Caco-2 (cell line): ENCODE measurements around the gene LILRB1. TPM values are rescaled to one million over a fixed set of nuclear protein-coding genes. Genes with fewer than 3 reads are reported as not detected.

Experiments
- BruUV-seq: library from RNA; stranded (reverse); fragments of 400-500 nt; replicated peaks from 2 replicates; lab custom pipeline; 2021; lab: Mats Ljungman, UMichigan
- CTCF ChIA-PET: fragments of 300-600 bp; sonication (Branson Sonifier 250); formaldehyde crosslinking; loops from one replicate; lab custom pipeline; 2022; ENCODE audit warnings: antibody characterized with exemption; lab: Charles Lee
- POLR2A ChIA-PET: fragments of 300-600 bp; sonication (Branson Sonifier 250); formaldehyde crosslinking; loops from one replicate; lab custom pipeline; 2022; ENCODE audit warnings: antibody characterized with exemption; lab: Charles Lee
- DNase-seq, 2 experiments: peaks; one replicate each; pipeline versions ENCODE4 v3.0.0 to v3.0.0-alpha.2; 2020 to 2022
- H3K27me3 ChIP-seq: replicated peaks from 2 replicates; pipeline ENCODE4 v1.6.0; 2011; ENCODE audit warnings: low read length; ENCODE audit not compliant: control insufficient read depth, insufficient read depth
- H3K36me3 ChIP-seq: 2 replicates; pipeline ENCODE4 v1.5.1; 2011; ENCODE audit warnings: low read length; ENCODE audit not compliant: control insufficient read depth, insufficient read depth
- H3K4me1 ChIP-seq: fragments of 250-450 bp; sonication (Bioruptor Pico); 2 replicates; pipeline ENCODE4 v1.5.1; 2020; ENCODE audit warnings: mild to moderate bottlenecking
- H3K4me3 ChIP-seq: 2 replicates; pipeline ENCODE4 v1.5.1; 2011; ENCODE audit warnings: low read depth, mild to moderate bottlenecking, control low read depth, low read length
- H3K9me3 ChIP-seq: fragments of 250-450 bp; sonication (Bioruptor Pico); 2 replicates; pipeline ENCODE4 v1.5.1; 2020; ENCODE audit warnings: mild to moderate bottlenecking, moderate library complexity
- H3K27ac Mint-ChIP-seq: one replicate; pipeline ENCODE4 v1.8.0; 2022; ENCODE audit warnings: mixed read lengths; ENCODE audit not compliant: unreplicated experiment
- H3K27me3 Mint-ChIP-seq: one replicate; pipeline ENCODE4 v1.8.0; 2022; ENCODE audit warnings: mixed read lengths; ENCODE audit not compliant: insufficient read depth, unreplicated experiment
- H3K36me3 Mint-ChIP-seq: one replicate; pipeline ENCODE4 v1.8.0; 2022; ENCODE audit warnings: mild to moderate bottlenecking, mixed read lengths; ENCODE audit not compliant: insufficient read depth, unreplicated experiment
- H3K4me1 Mint-ChIP-seq: one replicate; pipeline ENCODE4 v1.8.0; 2022; ENCODE audit warnings: low read depth, mixed read lengths; ENCODE audit not compliant: unreplicated experiment
- H3K4me3 Mint-ChIP-seq: one replicate; pipeline ENCODE4 v1.8.0; 2022; ENCODE audit warnings: mild to moderate bottlenecking, moderate library complexity, mixed read lengths; ENCODE audit not compliant: unreplicated experiment
- H3K9me3 Mint-ChIP-seq: one replicate; pipeline ENCODE4 v1.8.0; 2022; ENCODE audit warnings: mixed read lengths; ENCODE audit not compliant: unreplicated experiment
- intact Hi-C: fragments of 100-400 bp; cut with micrococcal nuclease; formaldehyde crosslinking; loops from one replicate; pipeline ENCODE4 v1.10.0; 2022; ENCODE audit not compliant: unreplicated experiment
- total RNA-seq: library from RNA; stranded (reverse); gene quantifications from 2 replicates; pipeline ENCODE4 v1.2.3, GENCODE V29; 2022
- TF ChIP-seq, protein P1 (sequence below), 2 experiments: fragments of 200-600 bp in 1 of 2; IDR thresholded peaks; 1 replicate in 1 of 2; 2 replicates in 1 of 2; pipeline versions ENCODE4 v1.5.1 to v1.8.0; 2011 to 2022; ENCODE audit warnings: antibody characterized with exemption in 1 of 2, control low read depth in 1 of 2, inconsistent platforms in 1 of 2, low read depth in 1 of 2, low read length in 1 of 2, mild to moderate bottlenecking in 1 of 2, moderate library complexity in 1 of 2; ENCODE audit not compliant: insufficient read depth in 1 of 2, severe bottlenecking in 1 of 2, unreplicated experiment in 1 of 2

LILRB1 gene
- total RNA-seq, 1 experiment from 2014 or later: not detected

- peaks cover 11% of the 10 kb centered on the region for H3K27me3 Mint-ChIP-seq
Observed at GRCh38 chr19:54606230-54606629, 24.1 kb upstream of the LILRB1 start.

GRCh38 chr19:54606891-54607784 is 23.1 kb upstream of the LILRB1 start:
- Mint-ChIP-seq H3K4me3 (no peak overlapping the region), H3K27ac (no peak overlapping the region), H3K27me3 (peaks cover 9% of the 10 kb centered on the region), H3K4me1 (no peaks in the 10 kb centered on the region), H3K36me3 (no peaks in the 10 kb centered on the region), H3K9me3 (no peaks in the 10 kb centered on the region)
- peaks cover 11% of the 10 kb centered on the region for H3K9me3 ChIP-seq
- no peaks in the 10 kb centered on the region for H3K36me3 ChIP-seq
- no peak overlapping the region for H3K4me3 ChIP-seq
- no peaks in the 10 kb centered on the region for H3K27me3 ChIP-seq
- TF ChIP-seq, protein P1, sequence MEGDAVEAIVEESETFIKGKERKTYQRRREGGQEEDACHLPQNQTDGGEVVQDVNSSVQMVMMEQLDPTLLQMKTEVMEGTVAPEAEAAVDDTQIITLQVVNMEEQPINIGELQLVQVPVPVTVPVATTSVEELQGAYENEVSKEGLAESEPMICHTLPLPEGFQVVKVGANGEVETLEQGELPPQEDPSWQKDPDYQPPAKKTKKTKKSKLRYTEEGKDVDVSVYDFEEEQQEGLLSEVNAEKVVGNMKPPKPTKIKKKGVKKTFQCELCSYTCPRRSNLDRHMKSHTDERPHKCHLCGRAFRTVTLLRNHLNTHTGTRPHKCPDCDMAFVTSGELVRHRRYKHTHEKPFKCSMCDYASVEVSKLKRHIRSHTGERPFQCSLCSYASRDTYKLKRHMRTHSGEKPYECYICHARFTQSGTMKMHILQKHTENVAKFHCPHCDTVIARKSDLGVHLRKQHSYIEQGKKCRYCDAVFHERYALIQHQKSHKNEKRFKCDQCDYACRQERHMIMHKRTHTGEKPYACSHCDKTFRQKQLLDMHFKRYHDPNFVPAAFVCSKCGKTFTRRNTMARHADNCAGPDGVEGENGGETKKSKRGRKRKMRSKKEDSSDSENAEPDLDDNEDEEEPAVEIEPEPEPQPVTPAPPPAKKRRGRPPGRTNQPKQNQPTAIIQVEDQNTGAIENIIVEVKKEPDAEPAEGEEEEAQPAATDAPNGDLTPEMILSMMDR (IDR thresholded peaks at IDR 0.05; ENCODE audit: insufficient read depth in 1 of 2, low read depth in 1 of 2, low read length in 1 of 2, severe bottlenecking in 1 of 2, unreplicated experiment in 1 of 2): no peak
- H3K4me1 ChIP-seq: no peaks in the 10 kb centered on the region
- intact Hi-C loops: no loop called here
- no peak for DNase-seq
- ChIA-PET POLR2A (no interaction called here), CTCF (no interaction called here)
- BruUV-seq: no TSS peak

More at GRCh38 chr19:54606230-54606629, 24.1 kb upstream of the LILRB1 start:
- Histone ChIP-seq H3K27me3 (no peaks in the 10 kb centered on the region), H3K4me3 (no peak overlapping the region), H3K9me3 (peaks cover 11% of the 10 kb centered on the region), H3K36me3 (no peaks in the 10 kb centered on the region), H3K4me1 (no peaks in the 10 kb centered on the region)
- intact Hi-C loops: no loop called here
- TF ChIP-seq, protein P1 (IDR thresholded peaks at IDR 0.05; ENCODE audit: insufficient read depth in 1 of 2, low read depth in 1 of 2, low read length in 1 of 2, severe bottlenecking in 1 of 2, unreplicated experiment in 1 of 2): no peak
- no peak overlapping the region for H3K27ac Mint-ChIP-seq
- H3K36me3 Mint-ChIP-seq: no peaks in the 10 kb centered on the region
- no TSS peak for BruUV-seq
- no peak for DNase-seq
- ChIA-PET POLR2A (no interaction called here), CTCF (no interaction called here)
- H3K4me3 Mint-ChIP-seq: no peak overlapping the region
- H3K9me3 Mint-ChIP-seq: no peaks in the 10 kb centered on the region
- H3K4me1 Mint-ChIP-seq: no peaks in the 10 kb centered on the region

DNA sequence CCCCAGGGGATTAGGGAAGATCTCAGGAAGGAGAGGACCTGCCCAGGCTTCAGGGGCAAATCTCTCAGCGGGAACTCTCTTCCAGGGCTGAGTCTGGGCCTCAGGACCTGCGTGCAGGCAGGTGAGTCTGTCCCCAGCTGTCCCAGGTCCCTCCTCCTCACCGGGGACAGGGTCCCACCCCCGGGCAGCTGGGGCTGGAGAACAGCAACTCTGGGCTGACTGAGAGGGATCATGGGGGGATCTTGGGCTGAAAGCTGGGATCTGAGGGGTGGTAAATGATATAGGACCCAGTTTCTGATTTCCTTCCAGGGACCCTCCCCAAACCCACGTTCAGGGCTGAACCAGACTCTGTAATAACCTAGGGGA is 22.5 kb upstream of the LILRB1 start:
- H3K27me3 Mint-ChIP-seq: peaks cover 9% of the 10 kb centered on the region
- no peak overlapping the region for H3K4me3 Mint-ChIP-seq
- no TSS peak for BruUV-seq
- no peak for DNase-seq
- no peaks in the 10 kb centered on the region for H3K9me3 Mint-ChIP-seq
- ChIA-PET POLR2A (no interaction called here), CTCF (no interaction called here)
- no peaks in the 10 kb centered on the region for H3K36me3 ChIP-seq
- TF ChIP-seq, protein P1 (IDR thresholded peaks at IDR 0.05; ENCODE audit: insufficient read depth in 1 of 2, low read depth in 1 of 2, low read length in 1 of 2, severe bottlenecking in 1 of 2, unreplicated experiment in 1 of 2): no peak
- H3K9me3 ChIP-seq: peaks cover 9% of the 10 kb centered on the region
- no peak overlapping the region for H3K27ac Mint-ChIP-seq
- H3K36me3 Mint-ChIP-seq: no peaks in the 10 kb centered on the region
- no peaks in the 10 kb centered on the region for H3K4me1 Mint-ChIP-seq
- intact Hi-C loops: no loop called here
- H3K4me1 ChIP-seq: no peaks in the 10 kb centered on the region
- no peak overlapping the region for H3K4me3 ChIP-seq
- H3K27me3 ChIP-seq: no peaks in the 10 kb centered on the region
